ENCODE data around the gene AK5.

The AK5 gene

DNA sequence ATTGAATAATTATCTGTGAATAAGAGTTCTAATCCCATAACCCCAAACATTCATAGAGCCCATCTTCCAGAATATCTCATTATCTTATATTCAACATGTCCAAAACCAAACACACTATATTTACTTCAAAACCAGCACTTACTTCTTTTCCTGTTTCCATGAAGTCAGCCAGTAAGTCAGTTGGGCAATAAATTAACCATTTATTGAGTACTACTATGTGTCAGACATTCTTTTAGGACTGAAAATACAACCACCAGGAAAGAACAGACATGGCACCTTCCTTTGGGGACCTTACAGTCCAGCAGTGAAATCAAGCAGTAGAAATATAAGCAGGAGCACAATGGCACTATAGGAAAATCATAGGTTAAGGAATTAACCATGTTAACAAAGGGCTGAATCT is 8.8 kb downstream of the AK5 start:
- Histone ChIP-seq H3K36me3 (ENCODE audit: control insufficient read depth, insufficient read depth, low read length) (no peaks in the 10 kb centered on the region), H3K79me2 (no peaks in the 10 kb centered on the region), H2AFZ (no peak overlapping the region), H3K4me1 (no peaks in the 10 kb centered on the region), H3K4me3 (ENCODE audit: low read depth, low read length) (no peak overlapping the region), H3K9me3 (ENCODE audit: control insufficient read depth, low read length) (no peaks in the 10 kb centered on the region), H3K27ac (no peak overlapping the region), H3K9ac (no peak overlapping the region), H3K4me2 (ENCODE audit: low read length) (no peak overlapping the region), H3K27me3 (ENCODE audit: control insufficient read depth, insufficient read depth, low read length) (no peaks in the 10 kb centered on the region)
- TF ChIP-seq CTCF (IDR thresholded peaks at IDR 0.05): no peak

GRCh38 chr1:77292551-77292950 is 10.7 kb downstream of the AK5 start:
- no peaks in the 10 kb centered on the region for H3K36me3 ChIP-seq (ENCODE audit: control insufficient read depth, insufficient read depth, low read length)

GRCh38 chr1:77300566-77300965 is 18.7 kb downstream of the AK5 start:
- H2AFZ ChIP-seq: no peak overlapping the region
- no peak for TF ChIP-seq CTCF (IDR thresholded peaks at IDR 0.05)
- H3K36me3 ChIP-seq (ENCODE audit: control insufficient read depth, insufficient read depth, low read length): no peaks in the 10 kb centered on the region
- H3K9me3 ChIP-seq (ENCODE audit: control insufficient read depth, low read length): no peaks in the 10 kb centered on the region
- H3K27me3 ChIP-seq (ENCODE audit: control insufficient read depth, insufficient read depth, low read length): no peaks in the 10 kb centered on the region
- H3K4me2 ChIP-seq (ENCODE audit: low read length): no peak overlapping the region
- H3K4me3 ChIP-seq (ENCODE audit: low read depth, low read length): no peak overlapping the region
- H3K9ac ChIP-seq: no peak overlapping the region
- no peaks in the 10 kb centered on the region for H3K79me2 ChIP-seq
- H3K27ac ChIP-seq: no peak overlapping the region
- H3K4me1 ChIP-seq: no peaks in the 10 kb centered on the region

More at GRCh38 chr1:77292551-77292950, 10.7 kb downstream of the AK5 start:
- TF ChIP-seq CTCF (IDR thresholded peaks at IDR 0.05): no peak
- Histone ChIP-seq H3K79me2 (no peaks in the 10 kb centered on the region), H3K9me3 (ENCODE audit: control insufficient read depth, low read length) (no peaks in the 10 kb centered on the region), H3K4me1 (no peaks in the 10 kb centered on the region), H3K27ac (no peak overlapping the region), H3K4me2 (ENCODE audit: low read length) (no peak overlapping the region), H3K4me3 (ENCODE audit: low read depth, low read length) (no peak overlapping the region), H2AFZ (no peak overlapping the region), H3K9ac (no peak overlapping the region), H3K27me3 (ENCODE audit: control insufficient read depth, insufficient read depth, low read length) (no peaks in the 10 kb centered on the region)

DNA sequence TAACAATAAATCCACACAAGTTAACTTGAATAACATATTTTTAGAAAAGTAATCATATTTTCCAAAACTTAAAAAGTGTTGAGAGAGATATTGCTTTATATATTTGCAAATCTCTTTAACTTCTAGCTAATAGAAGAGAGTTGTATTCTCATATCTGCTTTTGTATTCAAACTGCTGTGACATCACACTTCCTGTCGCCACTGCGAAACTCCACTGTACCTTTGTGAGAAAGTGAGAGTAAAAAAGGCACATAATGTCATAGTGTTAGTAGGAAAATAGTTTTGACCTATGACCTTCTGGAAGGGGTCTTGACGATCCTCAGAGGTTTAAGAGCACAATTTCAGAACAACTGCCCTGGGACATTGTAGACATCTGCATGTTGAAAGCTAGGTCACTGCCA is 21.6 kb downstream of the AK5 start:
- no peak for TF ChIP-seq CTCF (IDR thresholded peaks at IDR 0.05)

GRCh38 chr1:77308889-77309621 is 27.2 kb downstream of the AK5 start:
- H3K27me3 ChIP-seq (ENCODE audit: control insufficient read depth, insufficient read depth, low read length): no peaks in the 10 kb centered on the region
- no peaks in the 10 kb centered on the region for H3K4me1 ChIP-seq
- TF ChIP-seq CTCF (IDR thresholded peaks at IDR 0.05): no peak
- H2AFZ ChIP-seq: no peak overlapping the region
- no peak overlapping the region for H3K4me3 ChIP-seq (ENCODE audit: low read depth, low read length)
- no peak overlapping the region for H3K4me2 ChIP-seq (ENCODE audit: low read length)
- no peak overlapping the region for H3K9ac ChIP-seq
- no peaks in the 10 kb centered on the region for H3K36me3 ChIP-seq (ENCODE audit: control insufficient read depth, insufficient read depth, low read length)
- H3K79me2 ChIP-seq: no peaks in the 10 kb centered on the region
- H3K9me3 ChIP-seq (ENCODE audit: control insufficient read depth, low read length): no peaks in the 10 kb centered on the region
- H3K27ac ChIP-seq: no peak overlapping the region

More for the DNA sequence above, 21.6 kb downstream of the AK5 start:
- no peaks in the 10 kb centered on the region for H3K36me3 ChIP-seq (ENCODE audit: control insufficient read depth, insufficient read depth, low read length)
- H3K79me2 ChIP-seq: no peaks in the 10 kb centered on the region
- no peaks in the 10 kb centered on the region for H3K27me3 ChIP-seq (ENCODE audit: control insufficient read depth, insufficient read depth, low read length)
- no peaks in the 10 kb centered on the region for H3K4me1 ChIP-seq
- H3K4me3 ChIP-seq (ENCODE audit: low read depth, low read length): no peak overlapping the region
- no peak overlapping the region for H2AFZ ChIP-seq
- no peaks in the 10 kb centered on the region for H3K9me3 ChIP-seq (ENCODE audit: control insufficient read depth, low read length)
- no peak overlapping the region for H3K27ac ChIP-seq
- H3K4me2 ChIP-seq (ENCODE audit: low read length): no peak overlapping the region
- no peak overlapping the region for H3K9ac ChIP-seq
